WI38 (cell line): ENCODE results near the gene METTL16.

ENCODE experiments used
- H3K4me3 ChIP-seq: 2 replicates; pipeline ENCODE4 v1.5.1; 2011; ENCODE audit warnings: low read depth, mild to moderate bottlenecking, control low read depth, low read length
- CTCF ChIP-seq: IDR thresholded peaks from 2 replicates; pipeline ENCODE4 v1.5.1; 2012; ENCODE audit warnings: low read depth, mild to moderate bottlenecking, control low read depth, low read length

Gene METTL16

GRCh38 chr17:2403044-2403443 is 108.6 kb downstream of the METTL16 start:
- H3K4me3 ChIP-seq, result no peak overlapping the region
- no peak for TF ChIP-seq CTCF

GRCh38 chr17:2402544-2402943 is 109.1 kb downstream of the METTL16 start:
- TF ChIP-seq CTCF, result no peak
- peak overlapping the region; percentile 57 for H3K4me3 ChIP-seq

- TF ChIP-seq CTCF, result no peak
- peak overlapping the region; percentile 92 for H3K4me3 ChIP-seq
Observed at GRCh38 chr17:2401426-2402221, 110.1 kb downstream of the METTL16 start.

- no peak for TF ChIP-seq CTCF
- H3K4me3 ChIP-seq, result peak within 1 kb of the TSS; percentile 92
Observed at GRCh38 chr17:2400877-2401425, 110.7 kb downstream of the METTL16 start, which contains the start of gene MNT. Gene MNT, minus strand, starts transcription at chr17:2401060. Its CDS starts 348 bp downstream, at chr17:2400712.

- no peak for TF ChIP-seq CTCF
- H3K4me3 ChIP-seq, result peak overlapping the region; percentile 92
Observed at GRCh38 chr17:2400474-2400866, 111.2 kb downstream of the METTL16 start.

- peak overlapping the region; percentile 92 for H3K4me3 ChIP-seq
- TF ChIP-seq CTCF, result no peak
Observed at GRCh38 chr17:2399572-2400473, 111.9 kb downstream of the METTL16 start.
